WTC11 (cell line): ENCODE measurements around the gene LPAR2. TPM values are rescaled to one million over a fixed set of nuclear protein-coding genes. Genes with fewer than 3 reads are reported as not detected.

Experiments used
- ATAC-seq: fragments of 200-7000 bp; cut with Tn5 transposase; 2 replicates; pipeline ENCODE4 v1.10.0; 2021; ENCODE audit warnings: mild to moderate bottlenecking, moderate library complexity
- CTCF ChIA-PET: fragments of 300-600 bp; sonication (Branson Sonifier 250); formaldehyde crosslinking; loops from one replicate; lab custom pipeline; 2021; ENCODE audit warnings: antibody characterized with exemption; lab: Charles Lee
- POLR2A ChIA-PET: fragments of 350-600 bp; sonication (Branson Sonifier 250); formaldehyde crosslinking; loops from one replicate; lab custom pipeline; 2021; ENCODE audit warnings: antibody characterized with exemption; lab: Charles Lee
- DNase-seq: peaks from one replicate; pipeline ENCODE4 v3.0.0; 2021; ENCODE audit warnings: low spot score
- H3K27ac Mint-ChIP-seq: 2 replicates; pipeline ENCODE4 v1.8.0; 2021; ENCODE audit warnings: mixed read lengths
- H3K27me3 Mint-ChIP-seq: 2 replicates; pipeline ENCODE4 v1.8.0; 2021; ENCODE audit warnings: low read depth, mild to moderate bottlenecking, moderate library complexity, mixed read lengths
- H3K36me3 Mint-ChIP-seq: 2 replicates; pipeline ENCODE4 v1.8.0; 2021; ENCODE audit warnings: mixed read lengths
- H3K4me1 Mint-ChIP-seq: 2 replicates; pipeline ENCODE4 v1.8.0; 2022; ENCODE audit warnings: mixed read lengths
- H3K4me3 Mint-ChIP-seq: 2 replicates; pipeline ENCODE4 v1.8.0; 2021; ENCODE audit warnings: mild to moderate bottlenecking, moderate library complexity, mixed read lengths
- H3K9me3 Mint-ChIP-seq: 2 replicates; pipeline ENCODE4 v1.8.0; 2021; ENCODE audit warnings: mixed read lengths
- ATF6 ChIP-seq: sonication (generic); formaldehyde crosslinking; IDR thresholded peaks from 2 replicates; pipeline ENCODE4 v1.8.1; 2023; ENCODE audit warnings: mild to moderate bottlenecking, missing genetic modification reagents
- CTCF ChIP-seq: fragments of 200-600 bp; IDR thresholded peaks from 2 replicates; pipeline ENCODE4 v1.8.0; 2022; ENCODE audit warnings: antibody characterized with exemption
- E2F1 ChIP-seq: sonication (generic); formaldehyde crosslinking; IDR thresholded peaks from 2 replicates; pipeline ENCODE4 v1.8.0; 2022; ENCODE audit warnings: mild to moderate bottlenecking, missing genetic modification reagents
- E2F4 ChIP-seq: sonication (generic); formaldehyde crosslinking; IDR thresholded peaks from 2 replicates; pipeline ENCODE4 v1.8.1; 2022; ENCODE audit warnings: low read depth, mild to moderate bottlenecking, moderate library complexity, missing genetic modification reagents, borderline replicate concordance
- ETV6 ChIP-seq: sonication (generic); formaldehyde crosslinking; IDR thresholded peaks from 2 replicates; pipeline ENCODE4 v1.8.1; 2022; ENCODE audit warnings: mild to moderate bottlenecking, missing genetic modification reagents
- NR3C1 ChIP-seq: sonication (generic); formaldehyde crosslinking; conservative IDR thresholded peaks from 2 replicates; pipeline ENCODE4 v1.8.1; 2023; ENCODE audit warnings: low read depth, mild to moderate bottlenecking, missing genetic modification reagents
- PRDM15 ChIP-seq: sonication (generic); formaldehyde crosslinking; IDR thresholded peaks from 2 replicates; pipeline ENCODE4 v1.8.0; 2022; ENCODE audit warnings: missing genetic modification reagents
- PRRX2 ChIP-seq: fragments of 250-450 bp; sonication (Bioruptor Pico); IDR thresholded peaks from 2 replicates; pipeline ENCODE4 v1.8.0; 2021; ENCODE audit warnings: mild to moderate bottlenecking
- RELA ChIP-seq: sonication (generic); formaldehyde crosslinking; IDR thresholded peaks from 2 replicates; pipeline ENCODE4 v1.8.1; 2022; ENCODE audit warnings: missing genetic modification reagents, mild to moderate bottlenecking, borderline replicate concordance
- SOX15 ChIP-seq: fragments of 250-450 bp; sonication (Bioruptor Pico); IDR thresholded peaks from 2 replicates; pipeline ENCODE4 v1.9.0; 2021; ENCODE audit warnings: mild to moderate bottlenecking
- STAT6 ChIP-seq: sonication (generic); formaldehyde crosslinking; conservative IDR thresholded peaks from 2 replicates; pipeline ENCODE4 v1.8.1; 2023; ENCODE audit warnings: mild to moderate bottlenecking, low read depth, missing genetic modification reagents, moderate library complexity
- ZBTB21 ChIP-seq: sonication (generic); formaldehyde crosslinking; IDR thresholded peaks from 2 replicates; pipeline ENCODE4 v1.8.1; 2023; ENCODE audit warnings: mild to moderate bottlenecking, missing genetic modification reagents, borderline replicate concordance
- ZMAT4 ChIP-seq: fragments of 250-450 bp; sonication (Bioruptor Pico); IDR thresholded peaks from 2 replicates; pipeline ENCODE4 v1.9.0; 2021; ENCODE audit warnings: mild to moderate bottlenecking
- ZNF232 ChIP-seq: sonication (generic); formaldehyde crosslinking; IDR thresholded peaks from 2 replicates; pipeline ENCODE4 v1.8.0; 2022; ENCODE audit warnings: mild to moderate bottlenecking, missing genetic modification reagents
- ZNF281 ChIP-seq: sonication (generic); formaldehyde crosslinking; IDR thresholded peaks from 2 replicates; pipeline ENCODE4 v1.8.0; 2023; ENCODE audit warnings: mild to moderate bottlenecking, missing genetic modification reagents
- ZNF416 ChIP-seq: fragments of 250-450 bp; sonication (Bioruptor Pico); IDR thresholded peaks from 2 replicates; pipeline ENCODE4 v1.9.0; 2021; ENCODE audit warnings: mild to moderate bottlenecking, inconsistent platforms
- ZNF512 ChIP-seq: sonication (generic); formaldehyde crosslinking; IDR thresholded peaks from 2 replicates; pipeline ENCODE4 v1.8.1; 2022; ENCODE audit warnings: missing genetic modification reagents, borderline replicate concordance
- total RNA-seq: library from RNA; stranded (reverse); gene quantifications from 3 replicates; pipeline ENCODE4 v1.2.3, GENCODE V29; 2021

LPAR2 gene
- total RNA-seq, 1 experiment from 2014 or later = 44.5 TPM

GRCh38 chr19:19587771-19588170 lies 40.2 kb downstream of the LPAR2 start:
- H3K4me1 Mint-ChIP-seq = peaks cover 16% of the 10 kb centered on the region
- H3K36me3 Mint-ChIP-seq = no peaks in the 10 kb centered on the region
- no peak for ATAC-seq
- DNase-seq = no peak
- POLR2A ChIA-PET = no interaction called here
- H3K9me3 Mint-ChIP-seq = no peaks in the 10 kb centered on the region
- H3K27ac Mint-ChIP-seq = no peak overlapping the region
- no peak for TF ChIP-seq PRRX2 (CRISPR knock-in tag)
- no peak for TF ChIP-seq ZNF512 (CRISPR knock-in tag)
- TF ChIP-seq NR3C1 = no peak
- TF ChIP-seq ZBTB21 (CRISPR knock-in tag) = no peak
- TF ChIP-seq ZNF416 (CRISPR knock-in tag) = no peak
- no peak for TF ChIP-seq SOX15 (CRISPR knock-in tag)
- no peak for TF ChIP-seq STAT6 (CRISPR knock-in tag)
- TF ChIP-seq E2F1 = no peak
- no peak overlapping the region for H3K4me3 Mint-ChIP-seq
- no peaks in the 10 kb centered on the region for H3K27me3 Mint-ChIP-seq
- CTCF ChIA-PET = interaction anchor here (1.2 to 1.6 kb wide), 2 partner anchors 33 to 35 kb away, joined by 5 read pairs; no protein-coding TSS in a partner anchor

GRCh38 chr19:19584356-19584755 lies 43.7 kb downstream of the LPAR2 start:
- Mint-ChIP-seq H3K27ac (no peak overlapping the region), H3K9me3 (no peaks in the 10 kb centered on the region), H3K4me3 (no peak overlapping the region), H3K27me3 (no peaks in the 10 kb centered on the region), H3K4me1 (no peaks in the 10 kb centered on the region), H3K36me3 (no peaks in the 10 kb centered on the region)
- ChIA-PET POLR2A (interaction anchor here (0.6 kb wide), 1 partner anchor 39 kb away, joined by 4 read pairs; no protein-coding TSS in a partner anchor), CTCF (interaction anchor here (0.7 to 1.6 kb wide), 2 partner anchors 20 to 31 kb away, joined by 3 to 5 read pairs; no protein-coding TSS in a partner anchor)
- DNase-seq (no peak), ATAC-seq (peak; percentile 52)
- TF ChIP-seq CTCF (no peak), PRDM15 (CRISPR knock-in tag) (no peak), ZNF281 (CRISPR knock-in tag) (no peak), ZMAT4 (CRISPR knock-in tag) (no peak), ZNF232 (no peak), ATF6 (CRISPR knock-in tag) (no peak), E2F4 (CRISPR knock-in tag) (no peak), ETV6 (CRISPR knock-in tag) (no peak), RELA (no peak)
